NCI-H1417 treated with DMSO at 0.1 percent for 48 hours (cell line): ENCODE data around the gene BBX.
"Not testable (repeated sequence)": the region's sequence is repeated elsewhere in the genome, so short reads cannot be mapped to it uniquely, and the experiment has no call there.

Experiments used
- DNase-seq: peaks from one replicate; lab custom pipeline; 2025; lab: John Stamatoyannopoulos, UW

BBX gene

DNA sequence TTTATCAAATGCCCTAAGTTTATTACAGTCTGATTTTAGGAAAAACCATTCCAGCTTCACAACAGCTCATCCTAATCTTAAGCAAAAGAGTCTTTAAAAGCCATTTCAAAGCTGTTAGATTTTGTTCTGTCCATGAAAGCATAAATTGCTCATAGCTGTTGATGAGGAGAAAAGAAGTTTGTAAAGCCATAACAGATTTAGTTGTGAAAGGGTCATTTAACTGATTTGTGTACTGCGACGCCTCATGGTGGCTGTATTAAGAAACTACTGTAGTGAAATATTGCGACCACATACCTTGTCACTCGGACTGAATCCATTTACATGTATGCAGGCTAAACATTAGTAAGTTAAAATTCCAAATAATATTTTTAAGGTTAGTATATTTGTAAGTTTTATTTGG lies 20.9 kb downstream of the BBX start:
- no peak for DNase-seq

DNA sequence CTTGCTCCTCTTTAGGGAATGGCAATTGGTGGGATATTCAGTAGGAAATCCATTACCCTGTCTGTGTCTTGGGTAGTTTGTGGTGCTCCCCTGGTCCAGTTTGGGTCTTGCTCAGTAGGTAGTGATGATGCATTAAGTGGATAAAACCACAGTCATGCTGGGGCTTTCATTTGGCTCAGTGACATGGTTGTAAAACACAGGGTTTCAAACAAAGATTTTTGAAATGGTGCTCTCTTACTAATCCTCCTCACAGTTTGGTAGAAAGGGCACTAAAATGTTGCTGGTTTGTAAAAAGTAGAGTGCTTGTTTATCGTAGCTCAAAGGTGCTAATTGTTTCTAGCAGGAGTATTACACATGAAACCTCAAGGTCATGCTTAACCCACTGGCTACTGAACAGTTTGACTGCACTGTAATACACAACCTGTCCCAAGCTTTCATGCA lies 22.9 kb downstream of the BBX start:
- no peak for DNase-seq

DNA sequence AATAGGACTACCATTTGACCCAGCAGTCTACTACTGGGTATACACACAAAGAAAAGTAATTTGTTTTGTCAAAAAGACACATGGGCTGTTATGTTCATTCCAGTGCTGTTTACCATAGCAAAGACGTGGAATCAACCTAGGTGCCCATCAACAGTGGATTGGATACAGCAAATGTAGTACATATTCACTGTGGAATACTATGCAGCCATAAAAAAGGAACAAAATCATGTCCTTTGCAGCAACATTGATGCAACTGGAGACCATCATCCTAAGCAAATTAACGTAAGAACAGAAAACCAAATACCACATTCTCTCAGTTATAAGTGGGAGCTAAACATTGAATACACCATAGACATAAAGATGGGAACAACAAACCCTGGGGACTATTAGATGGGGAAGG lies 25.8 kb downstream of the BBX start:
- DNase-seq: no peak

DNA sequence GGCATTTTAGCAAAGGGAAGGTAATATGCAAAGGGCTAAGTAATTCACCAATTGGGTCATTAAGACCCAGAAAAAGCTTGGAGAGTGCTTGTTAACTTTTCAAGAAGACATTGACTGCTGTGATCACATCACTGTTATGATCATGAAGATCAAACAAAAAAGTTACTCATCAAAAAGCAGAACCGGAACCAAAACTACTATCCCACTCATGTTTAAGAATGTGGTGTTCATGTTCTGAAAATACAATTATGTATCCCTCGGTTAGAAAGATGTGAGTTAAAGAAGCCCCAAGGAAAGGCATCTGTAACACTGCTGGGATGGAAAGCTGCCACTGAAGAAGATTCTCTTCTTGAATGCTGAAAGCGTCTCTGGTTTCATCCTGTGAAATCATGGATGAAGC lies 32.6 kb downstream of the BBX start:
- DNase-seq: no peak

DNA sequence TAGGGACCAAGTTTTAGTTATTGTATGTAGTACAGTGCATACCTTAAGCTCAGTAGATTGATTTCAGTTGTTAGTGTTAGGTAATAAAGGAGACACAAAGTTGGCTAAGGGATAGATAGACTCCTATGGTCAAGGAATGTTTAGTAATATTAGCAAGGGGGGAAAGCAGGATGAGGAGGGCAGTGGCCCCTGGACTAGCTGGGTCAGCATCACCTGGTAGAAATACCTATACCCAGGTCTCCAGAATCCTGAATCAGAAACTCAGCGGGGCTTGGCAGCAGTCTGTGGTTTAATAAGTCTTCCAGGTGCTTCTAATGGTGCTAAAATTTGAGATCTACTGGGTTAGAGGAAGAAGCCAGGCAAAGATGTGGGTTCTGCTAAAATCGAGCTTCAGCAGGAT lies 35.0 kb downstream of the BBX start:
- DNase-seq: no peak

DNA sequence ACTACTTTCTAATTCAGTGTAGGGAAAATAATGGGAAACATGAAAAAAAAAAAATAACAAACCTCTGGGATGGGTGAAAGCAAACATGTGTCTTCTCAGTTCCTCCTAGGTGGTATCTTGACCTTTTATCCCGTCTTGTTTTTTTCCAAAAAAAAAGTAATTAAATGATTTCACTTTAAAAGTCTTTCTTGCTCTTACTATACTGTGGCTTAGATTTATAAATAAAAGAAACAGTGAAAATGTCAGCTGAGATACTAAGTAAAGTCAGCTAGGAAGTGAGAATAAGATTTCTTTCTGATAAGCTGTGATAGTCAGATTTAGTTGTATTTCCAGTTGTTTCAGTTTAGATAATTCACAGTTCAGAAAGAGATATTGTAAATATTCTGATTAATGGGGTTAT lies 37.4 kb downstream of the BBX start:
- DNase-seq: no peak

DNA sequence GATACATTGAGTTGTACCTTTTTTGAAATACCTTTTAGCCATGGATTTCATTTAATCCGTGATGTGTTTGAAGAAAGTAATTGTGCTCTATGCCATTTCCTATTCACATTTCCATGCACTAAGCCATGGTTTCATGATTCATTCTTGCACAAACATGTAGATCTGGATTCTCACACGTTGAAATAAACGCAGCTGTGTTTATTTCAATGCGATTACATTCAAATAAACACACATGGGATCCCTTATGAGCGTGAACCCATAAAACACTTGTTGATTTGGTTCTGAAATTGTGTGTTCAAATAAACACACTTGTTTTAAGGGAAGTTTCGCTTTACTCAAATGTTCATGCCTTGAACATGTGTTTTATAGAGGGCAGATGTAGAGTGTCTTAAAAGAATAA lies 39.2 kb downstream of the BBX start:
- no peak for DNase-seq

DNA sequence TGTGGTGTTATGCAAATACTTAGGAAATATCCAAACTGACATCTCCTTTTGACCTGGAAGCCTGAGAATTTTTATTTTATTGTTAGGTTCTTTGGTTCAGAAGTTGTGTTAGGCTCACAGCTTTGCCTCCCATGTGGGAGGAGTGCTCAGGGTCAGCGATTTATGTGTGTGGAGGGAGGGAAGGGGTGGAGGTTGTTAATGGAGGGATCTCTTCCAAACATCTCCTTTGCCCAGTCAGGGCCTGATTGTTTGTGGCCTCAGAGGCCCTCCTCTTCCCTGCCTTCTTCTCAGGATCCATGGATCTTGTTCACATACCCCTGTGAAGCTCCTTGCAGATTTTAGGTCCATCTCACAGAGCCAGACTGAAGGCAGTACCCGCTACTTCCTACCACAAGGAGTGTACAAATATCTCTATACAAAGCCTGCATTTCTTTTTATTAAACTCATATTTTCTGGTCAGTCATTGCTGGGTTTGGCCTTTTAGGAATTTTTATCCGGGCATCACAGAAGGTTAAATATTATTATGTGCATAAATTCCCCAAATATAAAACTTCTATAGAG lies 40.3 kb downstream of the BBX start:
- no peak for DNase-seq

DNA sequence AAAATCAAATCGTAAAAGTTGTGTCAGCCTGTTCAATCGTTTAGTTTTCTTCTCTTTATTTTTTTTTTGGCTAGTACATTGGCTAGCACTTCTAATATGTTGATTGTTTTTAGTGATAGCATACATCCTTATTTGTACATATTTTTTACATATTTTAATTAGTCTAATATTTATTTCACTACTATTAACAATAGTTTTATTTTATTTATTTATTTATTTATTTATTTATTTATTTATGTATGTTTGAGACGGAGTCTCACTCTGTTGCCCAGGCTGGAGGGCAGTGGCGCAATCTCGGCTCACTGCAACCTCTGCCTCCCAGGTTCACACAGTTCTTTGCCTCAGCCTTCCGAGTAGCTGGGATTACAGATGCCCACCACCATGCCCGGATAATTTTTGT lies 42.5 kb downstream of the BBX start:
- DNase-seq: not testable (repeated sequence)

DNA sequence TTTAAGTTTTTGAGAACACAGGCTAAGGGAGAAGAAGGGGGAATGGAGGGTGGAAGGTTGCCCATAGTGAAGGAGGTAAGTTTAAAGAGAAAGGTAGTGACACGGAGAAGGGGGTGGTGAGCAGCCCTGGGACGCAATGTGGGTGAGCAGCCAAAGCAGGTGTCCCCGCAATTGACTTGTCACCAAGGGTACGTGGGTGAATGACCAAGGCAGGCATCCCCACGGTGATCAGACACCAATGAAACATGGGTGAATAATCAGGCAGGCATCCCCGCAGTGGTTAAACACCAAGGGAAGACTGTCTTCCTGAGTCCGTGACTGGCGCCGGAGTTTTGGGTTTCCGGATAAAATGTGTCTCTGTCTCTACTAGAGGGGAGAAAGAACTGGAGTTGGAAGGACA lies 48.3 kb downstream of the BBX start:
- not testable (repeated sequence) for DNase-seq

DNA sequence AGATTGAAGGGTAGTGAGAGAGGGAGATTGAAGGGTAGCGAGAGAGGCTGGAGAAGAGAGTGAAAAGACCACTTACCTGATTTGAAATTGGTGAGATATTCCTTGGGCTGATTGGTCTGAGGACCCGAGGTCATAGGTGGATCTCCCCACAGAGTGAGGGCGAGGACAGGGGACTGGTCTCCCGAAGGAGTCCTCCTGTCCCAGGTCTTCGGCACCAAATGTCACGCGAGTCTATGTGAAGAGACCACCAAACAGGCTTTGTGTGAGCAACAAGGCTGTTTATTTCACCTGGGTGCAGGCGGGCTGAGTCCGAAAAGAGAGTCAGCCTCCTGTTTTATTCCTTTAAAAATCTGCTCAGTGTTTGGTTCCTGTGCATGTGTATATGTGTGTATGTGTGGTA lies 48.7 kb downstream of the BBX start:
- not testable (repeated sequence) for DNase-seq

DNA sequence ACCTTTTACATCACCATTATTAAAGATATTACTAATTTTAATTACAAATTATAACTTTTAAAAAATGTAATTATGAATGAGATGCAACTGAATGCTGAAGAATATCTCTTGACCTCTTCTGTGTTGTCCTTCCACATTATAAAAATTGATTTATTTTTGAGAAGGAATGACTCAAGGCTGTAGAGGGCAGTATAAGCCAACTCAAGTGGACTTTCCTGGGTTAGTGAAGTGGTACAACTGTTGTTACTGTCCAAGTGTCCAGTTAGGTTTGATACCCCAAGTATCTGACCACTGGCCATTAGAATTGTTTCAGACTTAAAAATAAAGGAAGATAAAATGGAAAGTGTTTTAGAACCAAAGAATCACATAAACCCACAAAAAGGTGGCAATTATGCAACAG lies 51.9 kb downstream of the BBX start:
- no peak for DNase-seq

DNA sequence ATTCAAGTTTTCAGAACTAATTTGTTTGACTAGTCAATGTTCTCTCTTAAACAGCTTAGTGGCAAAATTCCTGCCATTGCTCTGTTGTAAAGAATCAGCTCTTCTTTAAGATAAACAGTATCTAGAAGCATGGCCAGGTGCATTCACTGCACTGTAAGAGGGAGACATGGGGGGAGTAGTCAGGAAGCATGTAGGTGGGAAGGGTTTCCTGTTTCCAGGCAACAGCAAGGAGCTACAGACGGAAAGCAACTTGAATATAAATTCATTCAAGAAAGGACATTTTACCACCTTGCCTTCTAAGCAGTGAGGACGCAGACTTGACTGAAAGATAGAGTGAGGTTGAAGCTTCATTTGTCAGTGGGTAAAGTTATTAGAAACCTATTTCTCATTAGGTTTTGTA lies 55.3 kb downstream of the BBX start:
- no peak for DNase-seq

DNA sequence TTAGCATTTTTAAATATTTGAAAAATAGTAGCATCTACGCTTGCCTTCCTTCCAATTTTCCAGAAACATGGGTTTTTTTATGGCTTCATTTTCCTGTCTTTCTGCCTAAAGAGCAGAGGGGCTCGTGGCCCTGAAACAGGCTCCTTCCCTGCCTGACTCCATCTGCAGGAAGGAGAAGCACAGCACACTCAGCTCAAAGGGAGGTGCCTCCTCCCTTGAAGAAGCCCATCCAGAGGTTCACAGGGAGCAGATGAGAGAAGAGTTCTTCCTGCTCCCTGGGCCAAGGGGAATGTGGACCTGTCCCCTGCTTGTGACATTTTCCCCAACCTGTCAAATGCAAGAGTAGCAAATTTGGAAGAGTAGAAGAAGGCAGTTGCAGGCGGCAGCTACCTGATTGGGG lies 55.8 kb downstream of the BBX start:
- DNase-seq: no peak

DNA sequence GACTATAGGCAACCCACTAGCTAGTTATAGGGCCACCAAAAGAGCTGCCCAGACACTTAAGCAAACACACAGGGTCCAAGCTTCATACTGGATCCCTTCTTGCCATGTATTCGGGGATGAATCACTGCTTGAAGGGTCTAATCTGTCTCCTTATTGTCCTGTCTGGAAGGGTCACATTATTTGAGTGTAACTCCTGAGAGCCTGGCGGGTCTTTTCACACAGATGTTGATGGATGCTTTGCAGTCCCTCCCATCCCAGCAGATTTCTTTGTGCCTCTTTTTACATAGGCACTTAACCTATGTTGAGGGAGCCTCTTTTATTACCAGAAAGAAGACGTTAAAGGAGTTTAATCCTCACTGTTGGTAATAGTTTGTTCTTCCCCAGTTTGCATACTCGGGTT lies 56.6 kb downstream of the BBX start:
- no peak for DNase-seq

DNA sequence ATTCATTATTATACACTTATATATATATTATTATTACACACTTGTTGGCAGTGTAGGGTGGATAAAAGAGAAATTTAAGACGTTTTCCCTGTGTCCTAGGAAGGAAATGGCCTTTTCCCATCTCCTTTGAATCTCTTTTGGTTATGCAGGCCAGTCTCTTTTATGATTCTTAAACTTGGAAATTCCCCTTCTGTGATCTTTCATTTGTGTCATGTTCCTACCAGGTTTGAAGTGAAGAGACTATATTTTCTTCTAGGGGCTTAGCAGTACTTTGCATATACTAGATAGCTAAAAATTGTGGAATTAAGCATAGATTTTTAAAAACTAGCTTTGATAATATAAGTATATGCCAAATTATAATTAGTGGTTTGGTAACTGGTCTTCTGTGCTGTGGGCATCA lies 58.5 kb downstream of the BBX start:
- DNase-seq: no peak

DNA sequence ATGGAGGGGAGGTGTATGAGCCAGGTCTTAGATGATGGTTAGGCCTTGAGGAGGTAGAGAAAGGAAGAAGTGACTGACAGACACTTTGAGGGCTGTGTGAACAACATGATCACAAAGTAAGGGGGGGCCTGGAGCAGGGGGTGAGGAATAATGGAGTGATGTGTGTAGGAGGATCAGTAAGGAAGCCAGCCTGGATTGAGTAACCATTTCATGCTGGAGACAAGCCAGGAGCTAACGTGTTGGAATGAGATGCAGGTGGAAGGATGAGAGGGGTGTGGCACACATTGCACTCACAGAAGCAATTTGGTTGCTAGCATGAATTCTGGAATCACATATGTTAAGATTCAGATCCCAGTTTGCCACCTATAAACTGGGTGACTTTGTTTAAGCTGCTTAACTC lies 65.5 kb downstream of the BBX start:
- DNase-seq: no peak

DNA sequence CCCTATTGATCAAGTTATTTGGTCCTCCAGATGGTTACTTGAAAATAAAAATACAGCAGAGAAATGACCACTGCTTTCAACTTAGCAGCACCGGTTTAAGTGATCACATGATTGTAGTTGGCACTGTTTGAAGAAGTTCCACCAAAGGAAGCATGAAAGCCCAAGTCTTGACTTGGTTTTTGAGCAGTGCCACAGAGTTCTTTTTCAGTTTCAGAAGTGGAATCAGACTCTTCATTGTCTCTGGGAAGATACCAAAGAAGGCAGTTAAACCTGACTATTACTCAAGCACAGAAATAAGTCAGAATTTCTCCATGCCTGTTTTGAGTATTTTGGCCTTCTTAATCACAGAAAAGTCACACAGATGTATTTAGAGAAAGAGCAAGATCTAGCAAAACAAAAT lies 66.7 kb downstream of the BBX start:
- DNase-seq: no peak

DNA sequence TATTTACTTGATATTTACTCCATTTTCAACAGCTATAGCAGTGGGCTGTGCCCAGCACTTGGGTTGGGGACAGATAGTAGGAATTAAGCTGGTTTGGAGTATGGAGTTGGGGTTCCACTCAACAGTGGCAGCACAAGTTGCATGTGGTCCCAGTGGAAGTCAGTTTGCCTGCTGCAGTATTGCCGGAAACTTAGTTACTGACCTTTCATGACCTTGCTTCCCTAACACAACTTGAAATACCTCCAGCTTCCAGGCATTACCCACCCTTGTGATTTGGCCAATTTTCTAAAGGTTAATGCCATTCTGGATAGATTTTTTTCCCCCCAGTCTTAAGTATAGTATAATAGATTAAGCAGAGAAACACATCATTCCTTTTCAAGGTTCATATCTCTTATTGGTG lies 68.0 kb downstream of the BBX start:
- DNase-seq: no peak

DNA sequence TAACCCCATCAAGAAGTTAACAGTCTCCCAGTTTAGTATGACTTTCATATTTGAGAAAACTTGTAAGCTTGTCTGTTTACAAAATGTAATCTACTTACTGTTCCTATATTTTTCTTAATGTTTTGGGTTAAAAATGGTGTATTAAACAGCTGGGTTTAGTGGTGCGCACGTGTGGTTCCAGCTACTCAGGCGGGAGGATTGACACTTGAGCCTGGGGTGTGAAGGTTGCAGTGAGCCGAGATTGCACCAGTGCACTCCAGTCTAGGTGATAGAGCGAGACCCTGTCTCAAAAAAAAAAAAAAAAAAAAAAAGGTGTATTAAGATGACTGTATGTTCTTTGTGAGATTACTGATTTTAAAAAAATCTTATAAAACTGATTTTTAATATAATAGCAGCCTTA lies 69.3 kb downstream of the BBX start:
- DNase-seq: no peak

DNA sequence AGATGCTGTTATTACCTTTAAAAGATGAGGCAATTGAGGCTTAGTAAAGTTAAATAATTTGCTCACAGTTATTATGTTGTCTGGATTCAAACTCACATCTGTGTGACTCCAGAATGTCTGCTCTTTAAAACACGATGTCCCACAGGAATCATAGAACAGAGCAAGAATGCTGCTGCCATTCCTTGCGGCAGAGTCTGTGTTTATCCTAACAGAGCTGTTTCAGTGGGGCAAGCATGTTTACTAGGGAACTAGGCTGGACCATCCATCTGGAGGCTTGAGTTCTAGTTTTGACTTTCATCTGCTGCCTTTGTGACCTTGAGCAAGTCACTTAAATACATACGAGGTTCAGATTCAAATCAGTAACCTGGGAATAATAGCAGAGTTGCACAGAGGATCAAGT lies 72.1 kb downstream of the BBX start:
- DNase-seq: no peak

DNA sequence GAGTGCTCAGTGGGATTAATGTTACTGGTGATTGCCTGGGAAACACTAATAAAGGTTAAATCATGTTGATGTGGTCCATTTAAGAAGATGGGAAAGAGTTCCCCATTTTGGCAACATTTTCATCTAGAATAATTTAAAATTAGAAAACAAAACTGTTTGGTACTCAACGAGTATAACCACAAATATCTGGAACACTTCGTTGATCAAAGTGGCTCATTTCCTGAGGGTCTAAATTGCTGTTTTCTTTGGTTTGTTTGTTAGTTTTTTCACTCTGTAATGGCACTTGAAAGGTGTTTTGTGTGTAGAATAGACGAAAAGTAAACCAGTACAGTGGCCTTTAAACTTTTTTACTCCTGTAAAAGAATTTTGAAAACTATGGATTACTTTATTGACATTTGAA lies 73.9 kb downstream of the BBX start:
- DNase-seq: no peak

DNA sequence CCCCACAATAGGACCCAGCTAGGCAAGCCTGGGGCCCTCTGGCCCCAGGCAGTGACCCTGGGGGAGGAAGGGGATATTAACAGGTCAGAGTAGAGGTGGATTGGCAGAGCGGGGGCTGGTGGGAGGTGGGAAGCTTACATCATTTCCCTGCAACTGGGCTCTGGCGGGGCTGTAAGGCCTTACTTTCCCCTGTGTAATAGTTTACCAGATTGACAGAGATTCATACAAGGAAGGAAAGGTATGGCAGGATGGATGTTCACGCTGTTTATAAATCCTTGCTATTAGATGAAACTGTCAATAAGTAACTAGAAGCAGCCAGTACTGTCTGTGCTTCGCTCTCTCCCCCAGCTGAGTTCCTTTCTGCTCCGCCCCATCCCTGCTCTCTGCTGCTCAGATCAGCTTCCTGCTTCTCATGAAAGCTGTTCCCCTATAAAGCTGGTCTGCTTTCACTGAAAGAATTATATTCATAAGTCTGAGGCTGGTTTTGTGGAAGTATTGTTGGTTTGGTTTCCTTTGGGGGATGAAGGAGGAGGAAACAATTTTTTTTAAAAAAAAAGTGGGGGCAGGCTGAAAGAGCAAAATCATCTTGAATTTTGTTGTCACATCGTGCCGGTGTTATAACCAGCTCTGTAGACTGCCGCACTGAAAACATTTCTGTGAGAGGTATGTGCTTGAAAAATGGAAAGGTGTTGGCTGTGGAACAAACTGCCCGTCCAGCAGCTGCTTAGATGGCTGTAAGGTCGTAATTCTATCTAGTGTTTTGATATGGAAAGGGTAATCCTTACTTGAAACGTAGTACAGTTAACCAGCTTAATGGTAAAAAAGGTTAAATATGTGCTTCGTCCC lies 76.4 kb downstream of the BBX start:
- no peak for DNase-seq

DNA sequence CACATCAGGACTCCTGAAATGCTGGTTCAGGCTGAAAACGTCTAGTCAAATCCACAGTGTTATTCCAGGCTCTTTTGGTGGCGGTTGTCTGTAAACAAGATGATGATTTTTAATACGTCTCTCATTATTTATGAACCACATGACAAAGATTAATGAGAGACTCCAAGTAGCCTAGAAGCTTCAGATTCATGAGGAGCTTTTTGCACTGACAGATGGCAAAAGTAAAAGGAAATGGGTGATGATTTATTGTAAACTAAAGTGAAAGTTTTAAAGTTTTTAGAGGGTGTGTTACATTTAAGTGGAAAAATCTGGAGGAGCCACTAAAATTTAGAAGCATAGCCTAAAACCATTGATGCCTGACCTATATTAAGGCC lies 77.0 kb downstream of the BBX start:
- DNase-seq: no peak
